Stimulated activated CD8-positive, alpha-beta memory T cell treated with anti-CD3 and anti-CD28 coated beads, Interleukin-15, amount 100 ng/mL, for 24 hours (primary cell): ENCODE results near the gene TYRO3.
"Not testable (repeated sequence)": the region's sequence is repeated elsewhere in the genome, so short reads cannot be mapped to it uniquely, and the experiment has no call there.

ENCODE experiments used
- DNase-seq: peaks from one replicate; pipeline ENCODE4 v3.0.0-alpha.2; 2020; ENCODE audit warnings: low read depth

The TYRO3 gene

GRCh38 chr15:41554343-41554742 is 4.7 kb upstream of the TYRO3 start:
- no peak for DNase-seq

- no peak for DNase-seq
These were observed 4.1 kb upstream of the TYRO3 start for GRCh38 chr15:41554915-41555314.

- no peak for DNase-seq
These were observed 2.3 kb upstream of the TYRO3 start for GRCh38 chr15:41556677-41557076.

- DNase-seq, result peak; percentile 43
These were observed 1.2 kb upstream of the TYRO3 start for GRCh38 chr15:41557673-41558399.

GRCh38 chr15:41559239-41559782 is 299 bp downstream of the TYRO3 start:
- no peak for DNase-seq

- no peak for DNase-seq
These were observed 1.5 kb downstream of the TYRO3 start for GRCh38 chr15:41560572-41560874.

- no peak for DNase-seq
These were observed 2.2 kb downstream of the TYRO3 start for GRCh38 chr15:41561104-41561776.

GRCh38 chr15:41561777-41562145 is 2.7 kb downstream of the TYRO3 start:
- no peak for DNase-seq

- DNase-seq, result no peak
These were observed 3.2 kb downstream of the TYRO3 start for GRCh38 chr15:41562244-41562643.

- no peak for DNase-seq
These were observed 3.8 kb downstream of the TYRO3 start for GRCh38 chr15:41562784-41563198.

- DNase-seq, result no peak
These were observed 5.4 kb downstream of the TYRO3 start for GRCh38 chr15:41564286-41564959.

- DNase-seq, result no peak
These were observed 6.0 kb downstream of the TYRO3 start for GRCh38 chr15:41564960-41565502.

- no peak for DNase-seq
These were observed 6.7 kb downstream of the TYRO3 start for GRCh38 chr15:41565702-41566101.

- no peak for DNase-seq
These were observed 7.3 kb downstream of the TYRO3 start for GRCh38 chr15:41566121-41566885.

- DNase-seq, result no peak
These were observed 8.2 kb downstream of the TYRO3 start for GRCh38 chr15:41567261-41567660.

GRCh38 chr15:41567862-41568261 is 8.8 kb downstream of the TYRO3 start:
- DNase-seq, result no peak

GRCh38 chr15:41568350-41569017 is 9.5 kb downstream of the TYRO3 start:
- no peak for DNase-seq

GRCh38 chr15:41569232-41569631 is 10.2 kb downstream of the TYRO3 start:
- not testable (repeated sequence) for DNase-seq

GRCh38 chr15:41570764-41571163 is 11.8 kb downstream of the TYRO3 start:
- DNase-seq, result no peak

GRCh38 chr15:41571948-41572347 is 12.9 kb downstream of the TYRO3 start:
- DNase-seq, result no peak

- DNase-seq, result no peak
These were observed 13.9 kb downstream of the TYRO3 start for GRCh38 chr15:41572866-41573265.

GRCh38 chr15:41573396-41573795 is 14.4 kb downstream of the TYRO3 start:
- DNase-seq, result no peak
